NB4 (cell line): Measurements from ENCODE around the gene RANBP17.

ENCODE experiments used
- POLR2A ChIP-seq: IDR thresholded peaks from 2 replicates; pipeline ENCODE4 v1.6.1; 2011; ENCODE audit warnings: mild to moderate bottlenecking; ENCODE audit not compliant: insufficient read length; ENCODE audit errors: extremely low read depth
- TF ChIP-seq, protein P1 (sequence below): IDR thresholded peaks from one replicate; pipeline ENCODE4 v1.5.1; 2012; ENCODE audit warnings: low read depth, low read length

DNA sequence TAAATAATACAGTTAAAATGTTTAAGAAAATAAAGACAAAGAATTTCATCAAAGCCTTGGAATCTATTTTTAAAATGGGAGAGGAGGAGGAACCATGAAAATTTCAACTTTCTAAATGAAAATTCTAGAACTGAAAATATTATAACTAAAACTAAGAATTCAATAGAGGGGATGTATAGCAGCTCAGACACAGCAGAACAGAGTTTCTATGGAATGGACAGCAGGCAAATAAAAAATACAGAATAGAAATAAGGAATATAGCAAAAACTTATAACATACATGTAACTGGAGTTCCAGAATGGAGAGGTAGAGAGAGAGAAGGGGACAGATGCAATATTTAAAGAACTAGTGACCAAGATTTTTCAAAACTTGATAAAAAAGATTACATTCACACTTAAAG lies 1.4 kb upstream of the RANBP17 start:
- TF ChIP-seq, protein P1, sequence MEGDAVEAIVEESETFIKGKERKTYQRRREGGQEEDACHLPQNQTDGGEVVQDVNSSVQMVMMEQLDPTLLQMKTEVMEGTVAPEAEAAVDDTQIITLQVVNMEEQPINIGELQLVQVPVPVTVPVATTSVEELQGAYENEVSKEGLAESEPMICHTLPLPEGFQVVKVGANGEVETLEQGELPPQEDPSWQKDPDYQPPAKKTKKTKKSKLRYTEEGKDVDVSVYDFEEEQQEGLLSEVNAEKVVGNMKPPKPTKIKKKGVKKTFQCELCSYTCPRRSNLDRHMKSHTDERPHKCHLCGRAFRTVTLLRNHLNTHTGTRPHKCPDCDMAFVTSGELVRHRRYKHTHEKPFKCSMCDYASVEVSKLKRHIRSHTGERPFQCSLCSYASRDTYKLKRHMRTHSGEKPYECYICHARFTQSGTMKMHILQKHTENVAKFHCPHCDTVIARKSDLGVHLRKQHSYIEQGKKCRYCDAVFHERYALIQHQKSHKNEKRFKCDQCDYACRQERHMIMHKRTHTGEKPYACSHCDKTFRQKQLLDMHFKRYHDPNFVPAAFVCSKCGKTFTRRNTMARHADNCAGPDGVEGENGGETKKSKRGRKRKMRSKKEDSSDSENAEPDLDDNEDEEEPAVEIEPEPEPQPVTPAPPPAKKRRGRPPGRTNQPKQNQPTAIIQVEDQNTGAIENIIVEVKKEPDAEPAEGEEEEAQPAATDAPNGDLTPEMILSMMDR, result no peak
- no peak for TF ChIP-seq POLR2A
